Stimulated activated memory B cell treated with anti-CD40 and anti-IgM and Interleukin-4, amounts not matched to agents 10 μg/mL and 1 μg/mL and 100 μg/mL, for 72 hours (primary cell): ENCODE measurements around the gene GPRC5D.

Source experiments
- ATAC-seq: fragments of 150-1000 bp; cut with Tn5 transposase; 2 replicates; pipeline ENCODE4 v1.10.0; 2021
- H3K27ac Mint-ChIP-seq: one replicate; pipeline ENCODE4 v1.8.0; 2022; ENCODE audit warnings: mild to moderate bottlenecking, mixed read lengths
- H3K27me3 Mint-ChIP-seq: one replicate; pipeline ENCODE4 v1.8.0; 2022; ENCODE audit warnings: mixed read lengths
- H3K36me3 Mint-ChIP-seq: one replicate; pipeline ENCODE4 v1.8.0; 2022; ENCODE audit warnings: mixed read lengths
- H3K4me1 Mint-ChIP-seq: one replicate; pipeline ENCODE4 v1.8.0; 2022; ENCODE audit warnings: mixed read lengths
- H3K4me3 Mint-ChIP-seq: one replicate; pipeline ENCODE4 v1.8.0; 2022; ENCODE audit warnings: mild to moderate bottlenecking, moderate library complexity, mixed read lengths
- H3K9me3 Mint-ChIP-seq: one replicate; pipeline ENCODE4 v1.8.0; 2022; ENCODE audit warnings: mixed read lengths

GPRC5D gene

DNA sequence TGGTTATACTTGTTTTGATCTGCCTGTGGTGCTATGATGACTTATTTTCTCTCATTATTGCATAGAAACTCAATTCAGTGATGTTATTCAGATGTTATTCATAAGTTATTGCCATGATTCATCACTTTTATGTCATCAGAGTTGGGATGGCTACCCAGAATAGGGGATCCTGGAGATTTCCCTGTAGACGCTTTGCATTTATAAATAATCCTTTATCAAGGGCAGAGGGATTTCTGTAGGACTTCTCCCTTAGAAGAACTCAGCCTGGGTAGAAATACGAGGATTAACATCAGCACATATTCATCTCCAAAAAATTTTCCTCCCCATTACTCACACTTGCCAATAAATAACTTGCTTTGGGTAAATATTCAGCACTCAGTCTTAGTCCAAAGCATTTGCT is 55.7 kb downstream of the GPRC5D start:
- peaks cover 74% of the 10 kb centered on the region for H3K27me3 Mint-ChIP-seq
- no peak for ATAC-seq
- H3K9me3 Mint-ChIP-seq, result no peaks in the 10 kb centered on the region
- peaks cover 7% of the 10 kb centered on the region for H3K4me1 Mint-ChIP-seq
- no peak overlapping the region for H3K27ac Mint-ChIP-seq
- H3K36me3 Mint-ChIP-seq, result no peaks in the 10 kb centered on the region
- H3K4me3 Mint-ChIP-seq, result no peak overlapping the region

DNA sequence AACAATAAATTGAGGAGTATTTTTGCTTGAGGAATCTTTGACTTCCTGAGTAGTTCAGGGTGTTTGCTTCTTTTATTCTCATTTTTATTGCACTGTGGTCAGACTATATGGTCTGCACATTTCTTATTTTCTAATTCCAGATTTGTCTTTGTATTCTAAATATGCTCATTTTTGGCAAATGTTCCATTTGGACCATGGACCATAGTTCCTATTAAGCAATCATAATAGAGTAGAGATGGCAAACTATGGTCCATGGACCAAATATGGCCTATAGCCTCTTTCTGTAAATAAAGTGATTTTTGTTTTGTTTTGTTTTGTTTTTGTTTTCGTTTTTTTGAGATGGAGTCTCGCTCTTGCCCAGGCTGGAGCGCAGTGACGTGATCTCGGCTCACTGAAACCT is 58.5 kb downstream of the GPRC5D start:
- Mint-ChIP-seq H3K4me1 (peaks cover 15% of the 10 kb centered on the region), H3K4me3 (no peak overlapping the region), H3K27me3 (peaks cover 77% of the 10 kb centered on the region), H3K27ac (no peak overlapping the region), H3K36me3 (no peaks in the 10 kb centered on the region), H3K9me3 (no peaks in the 10 kb centered on the region)
- ATAC-seq, result no peak

DNA sequence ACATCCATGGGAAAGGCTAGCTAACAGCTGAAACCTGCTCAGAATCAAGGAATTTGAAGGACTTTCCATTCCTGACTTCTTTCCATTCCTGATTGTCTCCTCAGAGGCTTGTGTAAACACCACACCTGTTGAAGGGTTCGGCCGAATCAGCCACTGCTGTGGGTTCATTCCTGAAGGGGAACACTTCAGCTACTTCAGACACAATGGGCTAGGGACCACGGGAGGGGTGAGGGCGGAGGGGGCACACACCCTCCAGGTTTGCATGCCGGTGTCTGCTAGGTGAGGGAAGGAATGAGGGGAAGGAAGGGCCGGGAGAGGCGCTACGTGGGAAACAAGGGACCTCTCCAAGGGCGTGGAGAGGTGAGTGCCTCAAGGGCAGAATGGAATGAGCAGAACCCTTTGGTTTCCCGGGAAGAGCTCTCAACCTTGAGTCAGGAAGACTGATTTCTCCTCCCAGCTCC is 59.3 kb downstream of the GPRC5D start:
- no peak for ATAC-seq

DNA sequence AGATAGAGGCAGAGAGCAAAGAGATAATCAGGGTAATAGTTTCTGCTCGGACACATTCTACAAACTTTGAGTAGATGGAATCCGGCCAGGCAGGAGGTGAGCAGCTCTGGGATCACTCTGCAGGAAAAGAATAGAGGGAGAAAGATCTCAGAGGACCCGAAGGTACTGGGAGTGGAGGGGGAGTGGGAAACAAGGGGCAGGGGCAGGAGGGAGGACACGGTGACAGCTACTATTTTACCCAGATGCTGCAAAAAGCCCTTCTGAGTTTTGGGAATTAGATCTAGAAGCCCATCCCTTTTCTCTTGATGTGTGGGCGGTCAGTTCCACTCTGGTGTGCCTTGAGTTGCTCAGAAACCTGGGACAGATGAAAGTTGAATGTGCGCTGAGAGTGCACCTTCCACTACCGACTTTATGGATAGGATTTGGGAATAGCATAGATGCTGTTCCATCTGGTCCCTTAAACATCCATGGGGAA is 60.1 kb downstream of the GPRC5D start:
- ATAC-seq, result no peak
- H3K4me3 Mint-ChIP-seq, result no peak overlapping the region
- no peak overlapping the region for H3K27ac Mint-ChIP-seq
- peaks cover 79% of the 10 kb centered on the region for H3K27me3 Mint-ChIP-seq
- no peaks in the 10 kb centered on the region for H3K36me3 Mint-ChIP-seq
- peaks cover 15% of the 10 kb centered on the region for H3K4me1 Mint-ChIP-seq
- H3K9me3 Mint-ChIP-seq, result no peaks in the 10 kb centered on the region

More for the DNA sequence above, 59.3 kb downstream of the GPRC5D start:
- no peaks in the 10 kb centered on the region for H3K36me3 Mint-ChIP-seq
- H3K4me1 Mint-ChIP-seq, result peaks cover 15% of the 10 kb centered on the region
- peaks cover 79% of the 10 kb centered on the region for H3K27me3 Mint-ChIP-seq
- no peak overlapping the region for H3K4me3 Mint-ChIP-seq
- no peak overlapping the region for H3K27ac Mint-ChIP-seq
- H3K9me3 Mint-ChIP-seq, result no peaks in the 10 kb centered on the region

DNA sequence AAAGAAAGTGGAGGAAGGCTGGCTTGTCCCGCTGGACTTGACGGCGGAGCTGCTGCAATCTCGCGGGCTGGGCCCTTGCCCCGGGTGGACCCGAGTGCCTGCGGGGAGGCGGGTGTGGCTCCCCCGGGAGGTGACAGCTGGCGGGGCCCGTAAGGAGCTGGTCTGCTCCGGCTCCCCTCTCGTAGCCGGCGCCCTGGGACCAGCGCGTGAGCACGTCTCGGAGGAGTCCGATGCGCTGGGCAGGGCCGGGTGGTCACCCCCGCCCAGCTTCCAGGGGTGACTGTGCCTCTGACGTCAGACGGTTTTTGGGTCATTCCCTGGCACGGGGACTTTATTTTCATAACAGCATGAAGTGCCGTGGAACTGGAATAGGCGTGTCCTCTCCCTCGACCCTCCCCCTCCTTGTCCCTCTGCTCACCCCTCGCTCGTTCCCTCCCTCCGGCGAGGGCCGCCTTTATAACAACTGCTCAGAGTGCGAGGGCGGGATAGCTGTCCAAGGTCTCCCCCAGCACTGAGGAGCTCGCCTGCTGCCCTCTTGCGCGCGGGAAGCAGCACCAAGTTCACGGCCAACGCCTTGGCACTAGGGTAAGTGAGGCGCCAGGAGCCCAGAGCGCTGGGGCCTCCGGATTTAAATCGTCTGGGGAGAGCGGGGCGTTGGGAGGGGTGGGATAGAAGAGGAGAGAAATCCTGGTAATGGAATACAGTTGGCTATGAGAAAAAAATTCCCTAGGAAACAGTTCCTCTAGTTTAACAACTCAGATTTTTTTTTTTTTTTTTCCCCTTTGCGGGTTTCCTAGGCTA is 60.7 kb downstream of the GPRC5D start, which contains the start of gene GPRC5A:
Gene GPRC5A (plus strand): TSS at position 483 of the 801 bp plus-strand sequence. CDS start 16,688 bp downstream, outside the sequence.
- Mint-ChIP-seq H3K4me3 (peak within 1 kb of the TSS; percentile 74), H3K27ac (no peak within 1 kb of the TSS), H3K9me3 (no peaks in the 10 kb centered on the region), H3K4me1 (peaks cover 15% of the 10 kb centered on the region), H3K36me3 (no peaks in the 10 kb centered on the region), H3K27me3 (peaks cover 78% of the 10 kb centered on the region)
- ATAC-seq, result peak; percentile 52
